ENCODE results near the gene STIM1.

DNA sequence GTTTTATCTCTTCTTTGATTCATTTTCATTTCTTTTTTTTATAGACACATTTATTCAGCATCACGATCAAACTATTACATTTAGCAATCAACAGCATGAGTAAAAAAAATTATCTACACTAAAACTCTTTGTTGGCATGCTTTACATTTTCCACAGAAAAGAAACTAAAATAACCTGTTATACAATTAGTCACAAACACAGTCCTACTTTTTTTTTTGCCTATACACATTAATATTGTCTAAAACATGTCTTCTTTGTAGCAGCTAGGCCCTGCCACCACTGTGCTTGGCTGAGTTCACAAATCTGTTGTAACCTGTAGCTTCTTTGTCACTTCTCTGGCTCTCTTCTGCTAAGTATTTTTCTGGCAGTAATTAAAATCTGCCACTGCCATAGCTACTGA lies 117.0 kb downstream of the STIM1 start:
- TF ChIP-seq, protein P1, sequence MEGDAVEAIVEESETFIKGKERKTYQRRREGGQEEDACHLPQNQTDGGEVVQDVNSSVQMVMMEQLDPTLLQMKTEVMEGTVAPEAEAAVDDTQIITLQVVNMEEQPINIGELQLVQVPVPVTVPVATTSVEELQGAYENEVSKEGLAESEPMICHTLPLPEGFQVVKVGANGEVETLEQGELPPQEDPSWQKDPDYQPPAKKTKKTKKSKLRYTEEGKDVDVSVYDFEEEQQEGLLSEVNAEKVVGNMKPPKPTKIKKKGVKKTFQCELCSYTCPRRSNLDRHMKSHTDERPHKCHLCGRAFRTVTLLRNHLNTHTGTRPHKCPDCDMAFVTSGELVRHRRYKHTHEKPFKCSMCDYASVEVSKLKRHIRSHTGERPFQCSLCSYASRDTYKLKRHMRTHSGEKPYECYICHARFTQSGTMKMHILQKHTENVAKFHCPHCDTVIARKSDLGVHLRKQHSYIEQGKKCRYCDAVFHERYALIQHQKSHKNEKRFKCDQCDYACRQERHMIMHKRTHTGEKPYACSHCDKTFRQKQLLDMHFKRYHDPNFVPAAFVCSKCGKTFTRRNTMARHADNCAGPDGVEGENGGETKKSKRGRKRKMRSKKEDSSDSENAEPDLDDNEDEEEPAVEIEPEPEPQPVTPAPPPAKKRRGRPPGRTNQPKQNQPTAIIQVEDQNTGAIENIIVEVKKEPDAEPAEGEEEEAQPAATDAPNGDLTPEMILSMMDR (IDR thresholded peaks at IDR 0.05; ENCODE audit: borderline replicate concordance, extremely low read depth, low read length, poor library complexity, severe bottlenecking): no peak
- TF ChIP-seq EZH2 (IDR thresholded peaks at IDR 0.05; ENCODE audit: borderline replicate concordance, low read depth, low read length, severe bottlenecking): no peak

All from DND-41 (cell line).